Activated T-cell treated with anti-CD3 and anti-CD28 coated beads, Interleukin-2, amount 50 U/mL, for 24 hours (primary cell): ENCODE results near the gene GPR119.
A peak's percentile ranks its signal among the peaks of the same experiment; 100 is the strongest.
"Not testable (repeated sequence)": the region's sequence is repeated elsewhere in the genome, so short reads cannot be mapped to it uniquely, and the experiment has no call there.

Experiments
- DNase-seq: peaks from one replicate; pipeline ENCODE4 v3.0.0-alpha.2; 2020
- H3K27ac Mint-ChIP-seq: 2 replicates; pipeline ENCODE4 v1.8.0; 2020; ENCODE audit warnings: mild to moderate bottlenecking, mixed read lengths
- H3K27me3 Mint-ChIP-seq: 2 replicates; pipeline ENCODE4 v1.8.0; 2020; ENCODE audit warnings: mixed read lengths
- H3K36me3 Mint-ChIP-seq: 2 replicates; pipeline ENCODE4 v1.8.0; 2020; ENCODE audit warnings: low read depth, mixed read lengths
- H3K4me1 Mint-ChIP-seq: 2 replicates; pipeline ENCODE4 v1.8.0; 2020; ENCODE audit warnings: low read depth, mixed read lengths
- H3K4me3 Mint-ChIP-seq: 2 replicates; pipeline ENCODE4 v1.8.0; 2020; ENCODE audit warnings: mild to moderate bottlenecking, moderate library complexity, mixed read lengths
- H3K9me3 Mint-ChIP-seq: 2 replicates; pipeline ENCODE4 v1.8.0; 2020; ENCODE audit warnings: mixed read lengths

Gene GPR119

GRCh38 chrX:130385520-130385919, at the start of gene GPR119:
Gene GPR119, minus strand, starts transcription at chrX:130385674. Its CDS starts 227 bp downstream, at chrX:130385447.
- H3K4me3 Mint-ChIP-seq: no peak within 1 kb of the TSS
- peaks cover 40% of the 10 kb centered on the region for H3K27me3 Mint-ChIP-seq
- no peak for DNase-seq
- H3K27ac Mint-ChIP-seq: no peak within 1 kb of the TSS
- no peaks in the 10 kb centered on the region for H3K36me3 Mint-ChIP-seq
- no peaks in the 10 kb centered on the region for H3K9me3 Mint-ChIP-seq
- H3K4me1 Mint-ChIP-seq: no peaks in the 10 kb centered on the region

GRCh38 chrX:130429236-130429635, 43.8 kb upstream of the GPR119 start:
- H3K27me3 Mint-ChIP-seq: peaks cover 44% of the 10 kb centered on the region
- not testable (repeated sequence) for H3K36me3 Mint-ChIP-seq, DNase-seq, H3K9me3 Mint-ChIP-seq, H3K27ac Mint-ChIP-seq, H3K4me1 Mint-ChIP-seq, H3K4me3 Mint-ChIP-seq

DNA sequence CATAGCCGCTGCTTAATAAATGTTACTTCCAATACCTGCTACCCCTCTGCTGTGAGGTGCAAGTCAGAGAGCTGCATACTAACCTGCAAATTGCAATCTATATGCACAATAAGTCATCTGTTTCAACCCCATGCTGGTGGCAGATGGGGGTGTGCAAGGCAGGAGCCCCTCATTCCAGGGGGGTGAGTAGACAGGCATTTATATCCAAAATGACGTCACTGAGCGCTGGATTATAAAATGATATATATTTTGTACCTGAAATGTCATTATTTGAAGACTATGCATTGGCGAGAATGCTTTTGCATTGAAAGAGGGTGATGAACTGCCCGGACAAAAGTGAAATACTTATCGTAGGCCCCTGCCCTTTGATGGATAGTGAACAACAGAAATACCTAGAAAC, 41.1 kb upstream of the GPR119 start:
- Mint-ChIP-seq H3K4me3 (no peak overlapping the region), H3K27me3 (peaks cover 42% of the 10 kb centered on the region), H3K9me3 (no peaks in the 10 kb centered on the region), H3K4me1 (no peaks in the 10 kb centered on the region), H3K27ac (no peak overlapping the region), H3K36me3 (no peaks in the 10 kb centered on the region)
- DNase-seq: no peak

GRCh38 chrX:130419263-130419662, 33.8 kb upstream of the GPR119 start:
- Mint-ChIP-seq H3K4me1 (no peaks in the 10 kb centered on the region), H3K27ac (no peak overlapping the region), H3K36me3 (peaks cover 8% of the 10 kb centered on the region), H3K9me3 (no peaks in the 10 kb centered on the region), H3K4me3 (no peak overlapping the region), H3K27me3 (peaks cover 25% of the 10 kb centered on the region)
- no peak for DNase-seq

DNA sequence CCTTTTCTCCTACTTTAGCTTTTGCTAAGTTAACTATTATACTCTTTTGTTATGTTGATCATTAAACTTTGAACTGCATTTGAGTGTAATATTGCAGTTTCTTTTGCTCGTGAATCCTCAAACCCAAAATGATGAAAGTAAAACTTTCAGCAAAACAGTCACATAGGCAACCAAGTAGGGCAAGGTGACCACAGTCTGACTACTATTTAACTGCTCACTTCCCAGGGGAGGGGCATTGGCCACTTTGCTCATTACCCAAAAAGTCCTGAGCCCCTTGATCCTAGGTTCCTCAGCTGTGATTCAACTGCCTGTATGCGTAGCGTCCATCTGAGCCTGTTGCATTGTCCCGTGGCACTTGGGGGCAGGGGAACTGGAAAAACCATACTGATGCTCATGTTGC, 33.3 kb upstream of the GPR119 start:
- Mint-ChIP-seq H3K27ac (no peak overlapping the region), H3K36me3 (peaks cover 13% of the 10 kb centered on the region), H3K4me3 (no peak overlapping the region), H3K9me3 (no peaks in the 10 kb centered on the region), H3K4me1 (no peaks in the 10 kb centered on the region), H3K27me3 (peaks cover 21% of the 10 kb centered on the region)
- no peak for DNase-seq

- DNase-seq: no peak
- peaks cover 17% of the 10 kb centered on the region for H3K27me3 Mint-ChIP-seq
- no peak overlapping the region for H3K4me3 Mint-ChIP-seq
Measured at GRCh38 chrX:130418066-130418465, 32.6 kb upstream of the GPR119 start.

DNA sequence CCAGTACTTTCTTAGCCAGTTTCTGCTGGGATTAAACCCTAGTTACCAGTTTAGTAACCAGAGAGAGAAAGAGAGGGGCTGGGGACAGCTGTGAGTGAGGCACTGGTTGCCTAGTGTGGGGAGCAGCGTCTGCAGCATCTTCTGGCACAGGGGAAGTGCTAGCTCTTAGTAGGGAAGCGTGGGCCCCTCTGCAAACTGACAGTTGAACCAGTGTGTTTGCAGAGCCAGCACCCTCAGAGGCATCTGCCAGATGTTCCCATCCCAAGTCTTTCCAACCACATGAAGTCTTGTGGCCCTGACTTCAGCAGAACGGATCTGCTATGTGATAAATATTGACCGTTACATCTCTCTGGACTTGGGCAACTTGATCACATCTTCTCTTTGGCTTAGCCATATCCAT, 31.3 kb upstream of the GPR119 start:
- peaks cover 14% of the 10 kb centered on the region for H3K27me3 Mint-ChIP-seq
- no peak for DNase-seq
- H3K4me1 Mint-ChIP-seq: no peaks in the 10 kb centered on the region
- peaks cover 27% of the 10 kb centered on the region for H3K36me3 Mint-ChIP-seq
- H3K27ac Mint-ChIP-seq: no peak overlapping the region
- no peaks in the 10 kb centered on the region for H3K9me3 Mint-ChIP-seq
- H3K4me3 Mint-ChIP-seq: no peak overlapping the region

More at GRCh38 chrX:130418066-130418465, 32.6 kb upstream of the GPR119 start:
- no peaks in the 10 kb centered on the region for H3K4me1 Mint-ChIP-seq
- no peaks in the 10 kb centered on the region for H3K9me3 Mint-ChIP-seq
- H3K27ac Mint-ChIP-seq: no peak overlapping the region
- peaks cover 17% of the 10 kb centered on the region for H3K36me3 Mint-ChIP-seq

DNA sequence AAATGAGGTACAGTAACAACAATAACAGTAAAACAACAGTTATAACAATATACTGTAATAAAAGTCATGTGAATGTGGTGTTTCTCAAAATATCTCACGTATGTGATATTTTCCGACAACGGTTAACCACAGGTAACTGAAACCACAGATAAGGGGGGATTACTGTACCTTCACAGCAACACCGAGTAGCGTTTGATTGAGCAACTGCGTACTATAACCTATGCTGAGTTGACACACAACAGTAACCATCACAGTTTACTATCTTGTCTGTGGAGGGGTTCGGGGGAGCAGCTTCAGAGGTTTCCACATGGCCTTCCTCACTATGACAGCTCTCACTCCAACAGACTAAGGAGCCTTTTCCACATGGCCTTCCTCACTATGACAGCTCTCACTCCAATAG, 29.7 kb upstream of the GPR119 start:
- Mint-ChIP-seq H3K27me3 (peaks cover 14% of the 10 kb centered on the region), H3K4me1 (no peaks in the 10 kb centered on the region), H3K36me3 (peaks cover 41% of the 10 kb centered on the region), H3K27ac (no peak overlapping the region), H3K4me3 (no peak overlapping the region), H3K9me3 (no peaks in the 10 kb centered on the region)
- DNase-seq: no peak

- Mint-ChIP-seq H3K36me3 (peaks cover 44% of the 10 kb centered on the region), H3K9me3 (no peaks in the 10 kb centered on the region), H3K27ac (no peak overlapping the region), H3K27me3 (peaks cover 13% of the 10 kb centered on the region), H3K4me1 (no peaks in the 10 kb centered on the region), H3K4me3 (no peak overlapping the region)
- no peak for DNase-seq
Measured at GRCh38 chrX:130414800-130415199, 29.3 kb upstream of the GPR119 start.

DNA sequence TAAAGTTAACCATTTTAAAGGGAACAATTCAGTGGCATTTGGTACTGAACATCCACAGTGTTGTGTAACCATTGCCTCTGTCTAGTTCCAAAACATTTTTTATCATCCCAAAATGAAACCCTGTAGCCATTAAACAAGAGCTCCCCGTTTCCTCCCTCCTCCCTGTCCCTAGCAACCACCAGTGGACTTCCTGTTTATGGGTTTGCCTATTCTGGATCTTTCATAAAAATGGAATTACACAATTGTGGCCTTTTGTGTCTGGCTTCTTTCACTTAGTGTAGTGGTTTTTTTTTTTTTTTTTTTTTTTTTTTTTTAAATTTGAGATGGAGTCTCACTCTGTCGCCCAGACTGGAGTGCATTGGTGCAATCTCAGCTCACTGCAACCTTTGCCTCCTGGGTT, 27.9 kb upstream of the GPR119 start:
- no peak for DNase-seq
- no peaks in the 10 kb centered on the region for H3K9me3 Mint-ChIP-seq
- H3K27ac Mint-ChIP-seq: no peak overlapping the region
- peaks cover 8% of the 10 kb centered on the region for H3K27me3 Mint-ChIP-seq
- H3K4me1 Mint-ChIP-seq: no peaks in the 10 kb centered on the region
- no peak overlapping the region for H3K4me3 Mint-ChIP-seq
- H3K36me3 Mint-ChIP-seq: peaks cover 56% of the 10 kb centered on the region

GRCh38 chrX:130402208-130402684, 16.8 kb upstream of the GPR119 start:
- peaks cover 28% of the 10 kb centered on the region for H3K36me3 Mint-ChIP-seq
- H3K4me1 Mint-ChIP-seq: peaks cover 18% of the 10 kb centered on the region
- H3K27ac Mint-ChIP-seq: peak overlapping the region; percentile 96
- H3K27me3 Mint-ChIP-seq: peaks cover 15% of the 10 kb centered on the region
- H3K4me3 Mint-ChIP-seq: peak overlapping the region; percentile 81
- H3K9me3 Mint-ChIP-seq: no peaks in the 10 kb centered on the region
- DNase-seq: no peak

DNA sequence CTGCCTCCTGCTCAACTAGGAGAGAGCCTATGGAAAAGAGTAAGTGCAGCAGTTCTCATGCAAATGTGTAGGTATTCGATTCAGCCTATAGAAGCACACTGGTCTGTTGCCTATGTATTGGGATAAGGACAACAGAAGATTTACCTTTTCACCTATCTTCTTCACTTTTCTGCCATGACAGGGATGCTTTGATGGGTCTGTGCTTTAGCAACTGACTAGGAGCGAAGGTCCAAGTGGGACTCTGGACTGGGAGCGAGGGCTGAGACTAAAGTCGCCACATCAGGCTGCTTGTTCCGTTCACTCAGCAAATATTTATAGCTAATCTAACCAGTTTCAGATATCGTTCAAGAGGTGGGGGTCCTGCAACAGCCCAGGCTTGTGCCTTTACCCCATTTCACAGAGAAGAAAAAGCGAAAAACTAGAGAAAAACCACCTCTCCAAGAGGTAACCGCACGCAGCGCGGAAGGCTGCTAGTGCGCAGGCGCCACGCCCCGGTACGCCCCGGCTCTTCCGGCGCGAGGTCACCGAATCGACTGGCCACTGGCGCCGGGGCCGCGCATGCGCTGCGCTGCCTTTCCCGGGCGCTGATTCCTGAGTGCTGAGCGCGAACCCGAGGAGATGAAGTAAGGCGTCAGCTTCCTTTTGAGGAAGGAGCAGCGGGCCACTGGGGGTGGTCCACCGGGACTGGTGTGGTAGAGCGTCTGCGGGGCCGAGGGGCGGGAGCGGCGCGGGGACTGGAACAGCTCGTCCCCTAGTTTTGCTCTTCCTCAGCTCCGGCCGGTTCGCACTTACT, 16.1 kb upstream of the GPR119 start, which contains the start of gene RBMX2:
Gene RBMX2, plus strand, starts transcription at position 573 of the 793 bp plus-strand sequence. Its CDS starts 46 bp downstream, at position 619.
- peaks cover 21% of the 10 kb centered on the region for H3K27me3 Mint-ChIP-seq
- peak; percentile 76 for DNase-seq
- H3K27ac Mint-ChIP-seq: peak within 1 kb of the TSS; percentile 96
- no peaks in the 10 kb centered on the region for H3K9me3 Mint-ChIP-seq
- peaks cover 25% of the 10 kb centered on the region for H3K36me3 Mint-ChIP-seq
- peaks cover 18% of the 10 kb centered on the region for H3K4me1 Mint-ChIP-seq
- peak within 1 kb of the TSS; percentile 81 for H3K4me3 Mint-ChIP-seq

DNA sequence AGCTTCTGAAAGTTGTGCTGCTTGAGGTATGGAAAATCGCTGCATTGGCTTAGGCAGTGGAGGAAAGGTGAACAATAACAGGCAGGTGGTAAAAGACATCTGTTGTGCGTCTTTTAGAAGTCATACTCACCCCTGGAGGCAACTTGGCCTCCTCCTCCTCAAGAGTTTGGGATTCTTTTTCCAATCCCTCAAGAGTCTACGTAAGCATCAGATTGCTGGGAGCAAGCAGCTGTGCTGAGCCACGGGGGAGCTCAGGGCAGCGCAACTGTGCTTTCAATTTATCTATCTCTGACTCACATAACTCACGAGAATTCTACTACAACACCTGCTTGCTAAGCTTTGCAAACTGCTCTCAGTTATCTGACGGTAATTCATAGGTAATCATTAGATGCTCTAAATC, 9.9 kb upstream of the GPR119 start:
- Mint-ChIP-seq H3K9me3 (no peaks in the 10 kb centered on the region), H3K4me1 (no peaks in the 10 kb centered on the region), H3K36me3 (no peaks in the 10 kb centered on the region), H3K27me3 (peaks cover 47% of the 10 kb centered on the region), H3K4me3 (no peak overlapping the region), H3K27ac (no peak overlapping the region)
- no peak for DNase-seq

DNA sequence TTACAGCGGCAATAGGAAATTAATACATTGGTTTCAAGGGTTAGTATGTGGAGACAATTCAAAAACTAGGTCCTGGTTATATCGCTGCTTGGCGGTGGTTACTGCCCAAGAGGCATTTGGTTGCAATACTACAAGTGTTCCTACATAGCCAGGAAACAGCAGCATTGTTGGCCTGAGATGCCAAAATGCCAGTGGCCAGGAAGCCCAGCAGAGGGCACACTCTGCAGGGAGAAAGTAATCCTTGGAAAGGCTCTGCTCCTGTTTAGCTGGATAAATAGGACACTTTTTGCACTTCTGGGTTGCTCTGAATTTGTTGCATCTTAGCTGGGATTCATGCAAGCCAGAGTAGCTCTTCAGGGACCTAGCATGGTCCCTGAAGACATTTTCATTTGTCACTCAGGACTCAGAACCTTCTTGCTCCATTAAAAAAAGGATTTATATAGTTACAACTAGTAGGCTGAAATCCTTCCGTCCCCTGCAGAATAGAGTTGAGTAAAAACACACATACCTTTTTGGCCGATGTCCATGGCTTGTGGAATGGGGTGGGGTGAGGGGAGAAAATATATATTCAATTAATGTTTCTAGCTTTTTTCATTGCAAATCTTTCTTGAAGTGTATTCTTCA, 8.1 kb upstream of the GPR119 start:
- no peaks in the 10 kb centered on the region for H3K9me3 Mint-ChIP-seq
- no peaks in the 10 kb centered on the region for H3K4me1 Mint-ChIP-seq
- no peak for DNase-seq
- no peak overlapping the region for H3K27ac Mint-ChIP-seq
- no peaks in the 10 kb centered on the region for H3K36me3 Mint-ChIP-seq
- H3K4me3 Mint-ChIP-seq: no peak overlapping the region
- peaks cover 45% of the 10 kb centered on the region for H3K27me3 Mint-ChIP-seq

- Mint-ChIP-seq H3K27me3 (peaks cover 42% of the 10 kb centered on the region), H3K4me1 (no peaks in the 10 kb centered on the region), H3K27ac (no peak overlapping the region), H3K36me3 (no peaks in the 10 kb centered on the region), H3K9me3 (no peaks in the 10 kb centered on the region), H3K4me3 (no peak overlapping the region)
- no peak for DNase-seq
Measured at GRCh38 chrX:130386408-130386808, 934 bp upstream of the GPR119 start.
